GM18858 (cell line): ENCODE measurements around the gene IGFBP7.

Source experiments
- ATAC-seq: cut with Tn5 transposase; IDR thresholded peaks from one replicate; pipeline ENCODE4 v1.9.1; 2021; ENCODE audit not compliant: unreplicated experiment

Gene IGFBP7

GRCh38 chr4:57109847-57110639 is at the start of gene IGFBP7:
IGFBP7 (minus strand) TSS chr4:57110385; CDS start chr4:57110351, 34 bp downstream.
- ATAC-seq: no peak

GRCh38 chr4:57159866-57160265 is 49.7 kb upstream of the IGFBP7 start:
- ATAC-seq: no peak

GRCh38 chr4:57158762-57159161 is 48.6 kb upstream of the IGFBP7 start:
- ATAC-seq: no peak

GRCh38 chr4:57158221-57158620 is 48.0 kb upstream of the IGFBP7 start:
- no peak for ATAC-seq

- ATAC-seq: no peak
Measured at GRCh38 chr4:57157596-57158137, 47.5 kb upstream of the IGFBP7 start.

GRCh38 chr4:57156242-57156990 is 46.2 kb upstream of the IGFBP7 start:
- no peak for ATAC-seq

GRCh38 chr4:57154926-57155325 is 44.7 kb upstream of the IGFBP7 start:
- no peak for ATAC-seq

- ATAC-seq: no peak
Measured at GRCh38 chr4:57154191-57154590, 44.0 kb upstream of the IGFBP7 start.

GRCh38 chr4:57153207-57153606 is 43.0 kb upstream of the IGFBP7 start:
- no peak for ATAC-seq

GRCh38 chr4:57151481-57151880 is 41.3 kb upstream of the IGFBP7 start:
- ATAC-seq: no peak

GRCh38 chr4:57149833-57150232 is 39.6 kb upstream of the IGFBP7 start:
- ATAC-seq: no peak

- ATAC-seq: no peak
Measured at GRCh38 chr4:57148831-57149505, 38.8 kb upstream of the IGFBP7 start.

- ATAC-seq: no peak
Measured at GRCh38 chr4:57148177-57148576, 38.0 kb upstream of the IGFBP7 start.

- no peak for ATAC-seq
Measured at GRCh38 chr4:57147335-57148060, 37.3 kb upstream of the IGFBP7 start.

GRCh38 chr4:57146444-57146843 is 36.3 kb upstream of the IGFBP7 start:
- no peak for ATAC-seq

- no peak for ATAC-seq
Measured at GRCh38 chr4:57144466-57144865, 34.3 kb upstream of the IGFBP7 start.

- ATAC-seq: no peak
Measured at GRCh38 chr4:57139783-57140182, 29.6 kb upstream of the IGFBP7 start.

- ATAC-seq: no peak
Measured at GRCh38 chr4:57137261-57137660, 27.1 kb upstream of the IGFBP7 start.

- no peak for ATAC-seq
Measured at GRCh38 chr4:57136281-57136680, 26.1 kb upstream of the IGFBP7 start.

GRCh38 chr4:57132743-57133137 is 22.6 kb upstream of the IGFBP7 start:
- ATAC-seq: no peak
